CD8-positive, alpha-beta memory T cell (primary cell): Measurements from ENCODE around the gene STYXL1. TPM values are rescaled to one million over a fixed set of nuclear protein-coding genes. Genes with fewer than 3 reads are reported as not detected.

ENCODE experiments used
- CTCF ChIA-PET: fragments of 350-600 bp; sonication (Branson Sonifier 250); formaldehyde crosslinking; loops from one replicate; lab custom pipeline; 2021; ENCODE audit warnings: antibody characterized with exemption; lab: Charles Lee
- POLR2A ChIA-PET: fragments of 350-600 bp; sonication (Branson Sonifier 250); formaldehyde crosslinking; loops from one replicate; lab custom pipeline; 2021; ENCODE audit warnings: antibody characterized with exemption; lab: Charles Lee
- DNase-seq, 5 donors: peaks; one replicate each; pipeline versions ENCODE4 v3.0.0 to v3.0.0-alpha.2; 2020 to 2022; ENCODE audit warnings: mixed read lengths in 1 of 5
- H3K27ac ChIP-seq: one replicate; pipeline ENCODE4 v1.7.0; 2013; ENCODE audit warnings: low read depth, mild to moderate bottlenecking, low read length, moderate library complexity
- H3K27me3 ChIP-seq: 2 replicates; pipeline ENCODE4 v1.7.0; 2013; ENCODE audit warnings: low read length, mild to moderate bottlenecking; ENCODE audit not compliant: insufficient read depth, poor library complexity, severe bottlenecking
- H3K36me3 ChIP-seq: 2 replicates; pipeline ENCODE4 v1.7.0; 2013; ENCODE audit warnings: mild to moderate bottlenecking, low read length, moderate library complexity; ENCODE audit not compliant: insufficient read depth
- H3K4me1 ChIP-seq: 2 replicates; pipeline ENCODE4 v1.7.0; 2013; ENCODE audit warnings: mild to moderate bottlenecking, low read length, moderate library complexity; ENCODE audit not compliant: insufficient read depth
- H3K4me3 ChIP-seq: 2 replicates; pipeline ENCODE4 v1.7.0; 2013; ENCODE audit warnings: mild to moderate bottlenecking, low read length
- H3K9me3 ChIP-seq: 2 replicates; pipeline ENCODE4 v1.7.0; 2013; ENCODE audit warnings: mild to moderate bottlenecking, low read length
- H3K27ac Mint-ChIP-seq, 8 donors: one replicate each; pipeline ENCODE4 v1.8.0; 2020 to 2021; ENCODE audit warnings: mixed read lengths in 8 of 8, mild to moderate bottlenecking in 6 of 8, inconsistent platforms in 3 of 8, moderate library complexity in 3 of 8
- H3K27me3 Mint-ChIP-seq, 2 donors: one replicate each; pipeline ENCODE4 v1.8.0; 2020 to 2021; ENCODE audit warnings: mixed read lengths in 2 of 2, mild to moderate bottlenecking in 1 of 2, moderate library complexity in 1 of 2
- H3K36me3 Mint-ChIP-seq, 3 donors: one replicate each; pipeline ENCODE4 v1.8.0; 2020 to 2021; ENCODE audit warnings: mixed read lengths in 3 of 3, inconsistent platforms in 1 of 3, mild to moderate bottlenecking in 1 of 3
- H3K4me1 Mint-ChIP-seq, 3 donors: one replicate each; pipeline ENCODE4 v1.8.0; 2020 to 2021; ENCODE audit warnings: mixed read lengths in 3 of 3, inconsistent platforms in 1 of 3, mild to moderate bottlenecking in 1 of 3
- H3K4me3 Mint-ChIP-seq, 7 donors: one replicate each; pipeline ENCODE4 v1.8.0; 2020 to 2021; ENCODE audit warnings: mixed read lengths in 7 of 7, mild to moderate bottlenecking in 6 of 7, moderate library complexity in 4 of 7, inconsistent platforms in 2 of 7
- H3K9me3 Mint-ChIP-seq, 5 donors: one replicate each; pipeline ENCODE4 v1.8.0; 2020 to 2022; ENCODE audit warnings: mixed read lengths in 5 of 5, mild to moderate bottlenecking in 3 of 5, moderate library complexity in 2 of 5, inconsistent platforms in 1 of 5
- polyA plus RNA-seq: library from polyadenylated mRNA; unstranded; fragments of 300-500 nt; fragmentation: Illumina TruSeq; gene quantifications from one replicate; pipeline ENCODE4 v1.2.3, GENCODE V29; 2021
- total RNA-seq, 2 experiments: library from RNA; stranded (reverse); gene quantifications; one replicate each; pipeline ENCODE4 v1.2.3, GENCODE V29; 2021

The STYXL1 gene
- total and polyA plus RNA-seq, 3 experiments from 2014 or later = 40.2 to 60.9 (median 40.7) TPM

GRCh38 chr7:75983471-75984129 is 64.2 kb downstream of the STYXL1 start:
- H3K9me3 Mint-ChIP-seq = no peaks in the 10 kb centered on the region
- Histone ChIP-seq H3K27ac (no peak overlapping the region), H3K36me3 (peaks cover 4% of the 10 kb centered on the region), H3K4me3 (no peak overlapping the region), H3K27me3 (no peaks in the 10 kb centered on the region), H3K4me1 (no peaks in the 10 kb centered on the region), H3K9me3 (no peaks in the 10 kb centered on the region)
- no peaks in the 10 kb centered on the region for H3K27me3 Mint-ChIP-seq
- no peak overlapping the region for H3K27ac Mint-ChIP-seq
- H3K4me1 Mint-ChIP-seq = peaks cover 0 to 2% (median 0%) of the 10 kb centered on the region in 3 donors
- CTCF ChIA-PET = no interaction called here
- POLR2A ChIA-PET = no interaction called here
- no peak overlapping the region for H3K4me3 Mint-ChIP-seq
- DNase-seq = peak in 1 of 5 donors; percentile 42
- H3K36me3 Mint-ChIP-seq = peaks cover 0 to 74% (median 8%) of the 10 kb centered on the region in 3 donors

- CTCF ChIA-PET = no interaction called here
- POLR2A ChIA-PET = no interaction called here
- peak in 1 of 5 donors; percentile 45 for DNase-seq
Measured at GRCh38 chr7:75982306-75983064, 65.3 kb downstream of the STYXL1 start.

GRCh38 chr7:75981453-75982305 is 66.1 kb downstream of the STYXL1 start:
- no peak overlapping the region for H3K27ac Mint-ChIP-seq
- Histone ChIP-seq H3K36me3 (peaks cover 4% of the 10 kb centered on the region), H3K27me3 (no peaks in the 10 kb centered on the region), H3K27ac (no peak overlapping the region), H3K9me3 (no peaks in the 10 kb centered on the region), H3K4me1 (no peaks in the 10 kb centered on the region), H3K4me3 (no peak overlapping the region)
- no peak overlapping the region for H3K4me3 Mint-ChIP-seq
- DNase-seq = peak in 1 of 5 donors; percentile 40
- ChIA-PET CTCF (no interaction called here), POLR2A (no interaction called here)
- peaks cover 0 to 2% (median 0%) of the 10 kb centered on the region in 3 donors for H3K4me1 Mint-ChIP-seq
- no peaks in the 10 kb centered on the region for H3K9me3 Mint-ChIP-seq
- peaks cover 0 to 69% (median 7%) of the 10 kb centered on the region in 3 donors for H3K36me3 Mint-ChIP-seq
- no peaks in the 10 kb centered on the region for H3K27me3 Mint-ChIP-seq

More at GRCh38 chr7:75982306-75983064, 65.3 kb downstream of the STYXL1 start:
- H3K9me3 ChIP-seq = no peaks in the 10 kb centered on the region
- H3K4me3 ChIP-seq = no peak overlapping the region
- Mint-ChIP-seq H3K9me3 (no peaks in the 10 kb centered on the region), H3K27ac (peak overlapping the region in 1 of 8 donors; percentile 71), H3K27me3 (no peaks in the 10 kb centered on the region), H3K4me3 (no peak overlapping the region), H3K36me3 (peaks cover 0 to 77% (median 7%) of the 10 kb centered on the region in 3 donors), H3K4me1 (peaks cover 0 to 2% (median 0%) of the 10 kb centered on the region in 3 donors)
- H3K27ac ChIP-seq = no peak overlapping the region
- H3K36me3 ChIP-seq = peaks cover 4% of the 10 kb centered on the region
- H3K27me3 ChIP-seq = no peaks in the 10 kb centered on the region
- no peaks in the 10 kb centered on the region for H3K4me1 ChIP-seq

GRCh38 chr7:75981203-75981452 is 66.7 kb downstream of the STYXL1 start:
- Histone ChIP-seq H3K9me3 (no peaks in the 10 kb centered on the region), H3K27me3 (no peaks in the 10 kb centered on the region), H3K36me3 (peaks cover 4% of the 10 kb centered on the region), H3K4me3 (no peak overlapping the region), H3K27ac (no peak overlapping the region), H3K4me1 (no peaks in the 10 kb centered on the region)
- ChIA-PET POLR2A (no interaction called here), CTCF (no interaction called here)
- DNase-seq = no peak
- Mint-ChIP-seq H3K9me3 (no peaks in the 10 kb centered on the region), H3K4me1 (peaks cover 0 to 2% (median 0%) of the 10 kb centered on the region in 3 donors), H3K36me3 (peaks cover 0 to 64% (median 7%) of the 10 kb centered on the region in 3 donors), H3K27ac (no peak overlapping the region), H3K27me3 (no peaks in the 10 kb centered on the region), H3K4me3 (no peak overlapping the region)

- Mint-ChIP-seq H3K9me3 (no peaks in the 10 kb centered on the region), H3K27me3 (no peaks in the 10 kb centered on the region), H3K4me1 (peaks cover 0 to 2% (median 0%) of the 10 kb centered on the region in 3 donors), H3K36me3 (peaks cover 0 to 63% (median 7%) of the 10 kb centered on the region in 3 donors), H3K27ac (peak overlapping the region in 1 of 8 donors; percentile 60), H3K4me3 (no peak overlapping the region)
- ChIA-PET CTCF (no interaction called here), POLR2A (no interaction called here)
- DNase-seq = no peak
- H3K4me3 ChIP-seq = no peak overlapping the region
- H3K27ac ChIP-seq = no peak overlapping the region
- H3K27me3 ChIP-seq = no peaks in the 10 kb centered on the region
- H3K4me1 ChIP-seq = no peaks in the 10 kb centered on the region
- H3K36me3 ChIP-seq = peaks cover 4% of the 10 kb centered on the region
- H3K9me3 ChIP-seq = no peaks in the 10 kb centered on the region
Measured at GRCh38 chr7:75980430-75981202, 67.2 kb downstream of the STYXL1 start.

GRCh38 chr7:75979759-75980429 is 67.9 kb downstream of the STYXL1 start:
- no peak for DNase-seq
- H3K27ac Mint-ChIP-seq = peak overlapping the region in 1 of 8 donors; percentile 60
- H3K9me3 Mint-ChIP-seq = no peaks in the 10 kb centered on the region
- Histone ChIP-seq H3K9me3 (no peaks in the 10 kb centered on the region), H3K36me3 (peaks cover 4% of the 10 kb centered on the region), H3K27ac (no peak overlapping the region), H3K4me3 (no peak overlapping the region), H3K4me1 (no peaks in the 10 kb centered on the region), H3K27me3 (no peaks in the 10 kb centered on the region)
- H3K4me3 Mint-ChIP-seq = no peak overlapping the region
- CTCF ChIA-PET = no interaction called here
- H3K4me1 Mint-ChIP-seq = peaks cover 0 to 2% (median 0%) of the 10 kb centered on the region in 3 donors
- POLR2A ChIA-PET = no interaction called here
- peaks cover 0 to 58% (median 7%) of the 10 kb centered on the region in 3 donors for H3K36me3 Mint-ChIP-seq
- no peaks in the 10 kb centered on the region for H3K27me3 Mint-ChIP-seq

GRCh38 chr7:75977743-75978142 is 70.1 kb downstream of the STYXL1 start:
- Histone ChIP-seq H3K36me3 (peaks cover 4% of the 10 kb centered on the region), H3K4me1 (no peaks in the 10 kb centered on the region), H3K9me3 (no peaks in the 10 kb centered on the region), H3K27ac (no peak overlapping the region), H3K27me3 (no peaks in the 10 kb centered on the region), H3K4me3 (no peak overlapping the region)
- Mint-ChIP-seq H3K9me3 (no peaks in the 10 kb centered on the region), H3K4me1 (peaks cover 0 to 2% (median 0%) of the 10 kb centered on the region in 3 donors), H3K27me3 (no peaks in the 10 kb centered on the region), H3K27ac (no peak overlapping the region), H3K36me3 (peaks cover 0 to 55% (median 11%) of the 10 kb centered on the region in 3 donors), H3K4me3 (no peak overlapping the region)
- DNase-seq = no peak
- ChIA-PET CTCF (no interaction called here), POLR2A (no interaction called here)
